Islet of Langerhans (tissue), 1 donor: Measurements from ENCODE around the gene SPATA21.

Source experiments
- FAIRE-seq: peaks from one replicate; lab custom pipeline; 2011; peaks lifted over from hg19 to GRCh38; lab: Jason Lieb, UNC

SPATA21 gene

DNA sequence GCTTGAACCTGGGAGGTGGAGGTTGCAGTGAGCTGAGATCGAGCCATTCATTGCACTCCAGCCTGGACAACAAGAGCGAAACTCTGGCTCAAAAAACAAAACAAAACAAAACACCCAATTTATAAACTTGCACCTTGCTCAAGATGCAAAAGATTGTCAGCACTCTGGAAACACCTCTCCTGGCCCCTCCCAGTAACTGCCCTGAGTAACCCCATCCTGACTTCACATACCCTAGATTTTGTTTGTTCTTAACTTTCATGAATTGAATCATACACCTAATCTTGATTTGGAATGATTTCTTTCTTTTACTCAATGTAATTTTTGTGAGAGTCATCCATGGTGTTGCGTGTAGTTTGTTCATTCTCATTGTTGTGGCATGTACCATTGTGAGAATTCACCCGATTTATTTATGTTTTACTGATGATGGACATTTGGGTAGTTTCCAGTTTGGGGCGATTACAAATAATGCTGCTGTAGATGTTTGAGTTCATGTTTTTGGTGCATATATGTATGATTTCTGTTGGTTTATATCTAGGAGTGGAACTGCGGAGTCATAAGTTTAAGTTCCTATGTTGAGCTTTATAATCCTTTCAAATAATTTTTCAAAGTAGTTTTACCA is 13.7 kb upstream of the SPATA21 start:
- no peak for FAIRE-seq

GRCh38 chr1:16449666-16450065 is 12.4 kb upstream of the SPATA21 start:
- no peak for FAIRE-seq

DNA sequence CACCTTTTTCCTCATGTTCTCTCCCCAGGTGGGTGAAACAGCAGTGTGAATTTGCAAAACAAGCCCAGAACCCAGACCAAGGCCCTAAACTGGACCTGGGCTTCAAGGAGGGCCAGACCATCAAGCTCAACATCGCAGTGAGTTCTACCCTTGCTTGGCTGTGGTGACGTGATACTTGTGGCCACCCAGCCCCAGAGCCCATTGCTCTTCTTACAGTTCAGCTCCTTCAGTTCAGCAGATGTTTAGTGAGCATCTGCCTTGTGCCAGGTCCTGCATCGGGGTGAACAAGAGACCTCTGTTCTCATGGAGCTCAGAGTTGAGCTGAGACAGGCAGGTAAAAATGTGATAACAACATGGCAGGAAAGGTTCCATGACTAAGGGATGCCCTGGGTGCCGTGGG is 11.8 kb upstream of the SPATA21 start:
- no peak for FAIRE-seq

DNA sequence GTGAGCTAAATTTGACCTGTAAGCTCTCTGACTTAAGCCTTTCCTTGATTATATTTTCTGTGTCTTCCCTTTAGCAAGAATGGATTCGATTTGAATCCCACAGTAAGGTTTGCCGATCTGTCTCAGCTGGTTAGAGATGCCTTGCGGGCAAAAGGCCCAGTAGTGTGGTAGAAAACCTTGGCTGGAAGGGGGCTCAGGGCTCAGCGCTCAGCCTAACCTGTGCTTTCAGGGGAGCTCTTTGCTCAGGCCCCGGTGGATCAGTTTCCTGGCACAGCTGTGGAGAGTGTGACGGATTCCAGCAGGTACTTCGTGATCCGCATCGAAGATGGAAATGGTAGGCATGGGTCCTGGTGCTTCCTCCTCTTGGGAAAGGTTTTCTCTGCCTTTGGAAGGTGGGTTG is 10.4 kb upstream of the SPATA21 start:
- no peak for FAIRE-seq

- no peak for FAIRE-seq
These were observed 8.9 kb upstream of the SPATA21 start for GRCh38 chr1:16446116-16446515.

DNA sequence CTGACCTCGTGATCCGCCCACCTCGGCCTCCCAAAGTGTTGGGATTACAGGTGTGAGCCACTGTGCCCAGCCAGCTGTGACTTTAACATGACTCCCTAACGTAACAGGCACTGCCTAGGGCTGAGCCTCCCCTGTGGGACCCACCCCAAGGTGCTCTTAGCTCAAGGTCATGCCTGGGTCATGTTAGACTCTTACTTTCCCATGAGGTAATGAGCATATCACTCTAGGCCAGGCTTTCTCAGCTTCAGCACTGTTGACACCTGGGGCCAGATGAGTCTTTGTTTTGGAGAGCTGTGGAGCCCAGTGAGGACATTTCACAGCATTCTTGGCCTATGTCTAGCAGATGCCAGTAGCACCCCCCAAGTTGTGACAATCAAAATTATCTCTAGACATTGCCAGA is 7.8 kb upstream of the SPATA21 start:
- FAIRE-seq = no peak

DNA sequence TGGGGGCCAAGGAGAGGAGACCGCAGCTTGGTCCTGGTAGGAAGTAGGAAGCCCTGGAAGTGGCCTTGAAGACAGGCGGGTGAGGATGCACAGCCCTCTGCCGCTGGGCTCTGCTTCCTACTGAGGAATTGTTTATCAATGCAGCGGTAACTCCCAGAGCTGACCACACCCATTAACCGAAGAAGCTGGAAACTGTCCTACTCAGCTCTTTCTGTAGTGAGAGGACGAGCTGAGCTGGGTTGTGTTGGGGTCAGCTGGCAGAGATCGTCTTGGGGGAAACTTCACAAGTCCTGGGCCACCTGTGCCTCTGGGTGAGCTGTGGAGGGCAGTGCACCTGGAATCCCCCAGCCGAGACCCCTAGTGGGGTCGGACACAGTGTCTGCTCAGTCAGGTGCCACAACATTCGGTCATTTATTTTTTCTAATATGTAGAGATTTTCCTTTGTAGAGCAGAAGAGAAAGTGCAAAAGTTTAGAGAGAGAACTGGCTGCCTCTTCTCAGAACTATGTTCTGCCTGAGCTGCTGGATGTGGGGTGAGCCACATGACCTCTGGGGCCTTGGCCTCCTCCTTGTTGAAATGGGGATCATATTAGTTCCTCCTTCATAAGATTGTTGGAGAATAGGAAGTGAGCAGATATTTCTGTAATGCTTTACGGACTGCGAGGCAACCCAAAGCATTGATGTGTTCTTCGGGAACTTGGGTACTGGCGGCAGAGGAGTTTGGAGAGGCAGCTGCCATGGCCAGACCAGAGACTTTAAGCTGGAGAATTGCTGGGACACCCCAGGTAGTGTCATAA is 6.9 kb upstream of the SPATA21 start:
- FAIRE-seq = no peak

GRCh38 chr1:16442941-16443340 is 5.7 kb upstream of the SPATA21 start:
- no peak for FAIRE-seq

GRCh38 chr1:16442265-16442664 is 5.0 kb upstream of the SPATA21 start:
- FAIRE-seq = no peak

- no peak for FAIRE-seq
These were observed 4.0 kb upstream of the SPATA21 start for GRCh38 chr1:16441282-16441665.

GRCh38 chr1:16440470-16441281 is 3.5 kb upstream of the SPATA21 start, which contains the start of gene NECAP2:
NECAP2 (plus strand) TSS chr1:16440724; CDS start chr1:16440762, 38 bp downstream.
- no peak for FAIRE-seq

DNA sequence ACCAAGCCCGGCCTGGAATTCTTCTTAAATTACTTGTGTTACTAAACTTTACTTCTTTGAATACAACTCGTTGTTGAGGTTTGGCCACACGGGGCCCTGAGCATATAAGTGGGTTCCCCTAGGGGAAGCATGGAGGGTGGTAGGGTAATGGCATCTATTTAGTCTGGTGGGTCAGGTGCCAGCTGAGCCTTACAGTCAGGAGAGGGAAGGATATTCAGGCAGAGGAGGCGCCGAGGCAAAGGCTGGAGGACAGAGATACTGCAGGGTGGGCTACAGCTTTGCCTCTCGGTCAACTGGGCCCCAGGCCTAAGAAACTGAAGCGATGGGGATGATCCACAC is 2.9 kb upstream of the SPATA21 start:
- FAIRE-seq = no peak

- FAIRE-seq = no peak
These were observed 1.7 kb upstream of the SPATA21 start for GRCh38 chr1:16438924-16439323.

DNA sequence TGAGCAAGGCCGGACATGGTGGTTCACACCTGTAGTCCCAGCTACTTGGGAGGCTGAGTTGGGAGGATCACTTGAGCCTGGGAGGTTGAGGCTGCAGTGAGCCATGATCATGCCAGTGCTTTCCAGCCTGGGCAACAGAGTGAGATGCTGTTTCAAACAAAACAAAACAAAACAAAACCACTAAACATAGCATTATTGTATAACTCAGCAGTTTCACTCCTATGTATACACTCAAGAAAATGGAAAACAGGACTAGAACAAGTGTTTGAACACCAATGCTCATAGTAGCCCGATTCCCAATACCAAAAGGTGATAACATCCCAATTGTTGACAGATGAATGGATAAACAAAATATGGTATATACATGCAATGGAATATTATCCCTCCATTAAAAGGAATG is 1.3 kb upstream of the SPATA21 start:
- no peak for FAIRE-seq

DNA sequence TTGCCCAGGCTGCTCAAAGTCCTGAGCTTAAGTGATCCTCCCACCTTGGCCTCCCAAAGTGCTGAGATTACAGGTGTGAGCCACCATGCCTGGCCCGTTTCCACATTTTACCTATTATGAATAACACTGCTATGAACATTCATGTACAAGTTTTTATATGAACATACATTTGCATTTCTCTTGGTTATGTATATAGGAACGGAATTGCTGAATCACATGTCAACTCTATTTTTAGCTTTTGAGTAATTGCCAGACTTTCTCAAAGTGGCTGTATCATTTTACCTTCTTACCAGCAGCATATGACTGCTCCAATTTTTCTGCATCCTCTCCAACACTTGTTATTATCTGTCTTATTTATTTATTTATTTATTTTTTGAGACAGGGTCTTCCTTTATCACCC is 2.7 kb downstream of the SPATA21 start:
- FAIRE-seq = no peak

- no peak for FAIRE-seq
These were observed 3.2 kb downstream of the SPATA21 start for GRCh38 chr1:16434007-16434406.

- FAIRE-seq = no peak
These were observed 4.2 kb downstream of the SPATA21 start for GRCh38 chr1:16433030-16433429.

- FAIRE-seq = no peak
These were observed 6.6 kb downstream of the SPATA21 start for GRCh38 chr1:16430606-16431005.

DNA sequence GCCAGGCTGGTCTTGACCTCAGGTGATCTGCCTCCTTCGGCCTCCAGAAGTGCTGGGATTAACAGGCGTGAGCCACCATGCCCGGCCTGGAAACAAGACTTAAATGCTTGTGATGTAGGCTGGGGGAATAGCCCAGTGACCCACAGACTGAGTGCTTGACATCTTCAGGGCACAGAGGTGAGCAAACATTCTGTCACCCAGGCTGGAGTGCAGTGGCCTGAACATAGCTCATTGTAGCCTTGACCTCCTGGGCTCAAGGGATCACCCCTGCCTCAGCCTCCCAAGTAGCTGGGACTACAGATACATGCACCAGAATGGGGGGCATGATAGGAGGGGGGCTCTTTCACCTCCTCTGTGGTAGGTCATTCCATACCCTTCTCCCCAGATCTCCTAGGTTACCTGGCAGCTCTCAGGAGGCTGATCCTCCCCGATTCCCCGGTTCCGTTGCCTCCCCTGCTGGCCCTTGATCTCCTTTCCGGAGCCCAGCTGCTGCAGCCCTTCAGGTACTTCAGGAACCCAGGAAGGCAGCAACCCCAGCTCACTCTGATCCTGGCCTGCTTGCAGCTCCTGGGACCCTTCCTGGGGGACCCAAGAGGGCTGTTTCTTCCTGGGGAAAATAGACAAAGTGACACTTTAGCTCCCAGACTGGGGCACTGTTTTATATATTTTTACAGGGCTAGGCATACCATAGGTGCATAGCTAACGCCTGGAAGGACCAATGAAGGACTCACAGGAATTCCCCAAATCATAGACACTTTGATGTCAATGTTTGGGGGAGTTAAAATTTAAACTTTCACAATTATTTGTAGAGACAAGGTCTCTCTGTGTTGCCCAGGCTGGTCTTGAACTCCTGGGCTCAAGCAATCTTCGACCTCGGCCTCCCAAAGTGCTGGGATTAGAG is 11.8 kb downstream of the SPATA21 start:
- FAIRE-seq = no peak

DNA sequence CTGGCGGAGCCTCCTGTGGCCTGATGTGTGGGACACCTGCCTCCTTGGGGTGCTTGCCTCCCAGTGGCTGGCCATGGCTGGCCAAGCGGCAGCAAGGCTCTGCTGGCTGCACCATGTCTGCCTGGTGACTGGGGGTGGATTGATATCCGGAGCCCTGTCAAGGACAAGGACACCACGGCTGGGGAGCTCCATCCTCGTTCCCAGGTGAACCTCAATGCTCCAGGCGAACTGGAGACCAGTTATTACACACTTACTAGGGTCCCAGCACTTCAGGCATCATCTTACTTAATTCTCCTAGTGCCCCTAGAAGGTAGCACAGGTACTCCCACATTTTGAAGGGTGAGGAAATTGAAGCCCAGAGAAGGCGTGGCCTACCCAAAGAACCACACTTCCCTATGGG is 15.2 kb downstream of the SPATA21 start:
- FAIRE-seq = no peak

- no peak for FAIRE-seq
These were observed 16.0 kb downstream of the SPATA21 start for GRCh38 chr1:16421201-16421600.

GRCh38 chr1:16420424-16421118 is 16.7 kb downstream of the SPATA21 start:
- no peak for FAIRE-seq
